ENCODE data around the gene FAXC.
"Not testable (repeated sequence)": the region's sequence is repeated elsewhere in the genome, so short reads cannot be mapped to it uniquely, and the experiment has no call there.

The FAXC gene

DNA sequence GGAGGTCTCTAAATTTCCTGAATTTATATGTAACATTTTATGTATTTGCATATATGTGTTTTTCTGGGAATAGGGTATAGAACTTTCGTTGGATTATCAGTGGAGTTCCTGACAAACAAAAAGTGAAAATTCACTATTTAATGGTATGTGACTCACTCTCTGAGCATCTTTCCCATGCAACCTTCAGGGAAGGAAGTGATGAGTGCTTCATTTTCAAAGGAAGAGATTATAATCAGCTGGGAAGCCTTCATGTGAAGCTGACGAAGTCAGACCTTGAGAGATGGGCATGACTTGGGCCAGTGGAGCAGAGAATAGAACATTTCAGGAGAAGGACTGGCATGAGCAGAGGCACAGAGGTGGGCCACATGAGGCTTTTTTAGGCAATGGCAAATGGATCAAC lies 72.7 kb downstream of the FAXC start:
- Histone ChIP-seq H3K36me3 (ENCODE audit: insufficient read depth, low read length) (no peaks in the 10 kb centered on the region), H3K4me1 (ENCODE audit: insufficient read depth, low read length) (no peaks in the 10 kb centered on the region), H3K9ac (ENCODE audit: low read length) (no peak overlapping the region), H3K4me3 (ENCODE audit: low read depth in 1 of 2, low read length in 2 of 2) (no peak overlapping the region), H3K27me3 (ENCODE audit: control insufficient read depth in 1 of 2, insufficient read depth in 2 of 2, low read length in 2 of 2) (no peaks in the 10 kb centered on the region), H3K9me3 (ENCODE audit: low read length) (no peaks in the 10 kb centered on the region), H3K27ac (ENCODE audit: low read depth, low read length) (no peak overlapping the region)

DNA sequence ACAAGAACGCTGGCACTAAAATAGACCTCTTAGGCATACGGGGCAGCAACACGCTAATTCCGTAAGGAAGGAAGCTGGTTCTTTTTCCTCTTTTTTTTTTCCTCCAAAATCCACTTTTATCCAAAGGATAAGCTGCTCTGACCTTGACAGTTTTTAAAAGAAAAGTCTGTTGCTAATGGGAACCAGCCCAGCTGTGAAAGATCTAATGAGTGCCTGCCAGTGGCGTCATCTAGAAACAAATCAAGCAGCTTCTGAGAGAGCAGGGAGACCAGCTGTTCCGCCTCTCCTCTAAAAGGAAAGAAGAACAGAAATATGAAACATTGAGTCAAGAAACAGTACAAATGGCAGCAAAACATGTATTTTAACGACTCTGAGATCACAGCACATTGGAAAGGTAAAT lies 78.6 kb downstream of the FAXC start:
- Histone ChIP-seq H3K36me3 (ENCODE audit: insufficient read depth, low read length) (no peaks in the 10 kb centered on the region), H3K4me3 (ENCODE audit: low read depth in 1 of 2, low read length in 2 of 2) (no peak overlapping the region), H3K27ac (ENCODE audit: low read depth, low read length) (no peak overlapping the region), H3K9me3 (ENCODE audit: low read length) (no peaks in the 10 kb centered on the region), H3K4me1 (ENCODE audit: insufficient read depth, low read length) (no peaks in the 10 kb centered on the region), H3K27me3 (ENCODE audit: control insufficient read depth in 1 of 2, insufficient read depth in 2 of 2, low read length in 2 of 2) (no peaks in the 10 kb centered on the region), H3K9ac (ENCODE audit: low read length) (no peak overlapping the region)

DNA sequence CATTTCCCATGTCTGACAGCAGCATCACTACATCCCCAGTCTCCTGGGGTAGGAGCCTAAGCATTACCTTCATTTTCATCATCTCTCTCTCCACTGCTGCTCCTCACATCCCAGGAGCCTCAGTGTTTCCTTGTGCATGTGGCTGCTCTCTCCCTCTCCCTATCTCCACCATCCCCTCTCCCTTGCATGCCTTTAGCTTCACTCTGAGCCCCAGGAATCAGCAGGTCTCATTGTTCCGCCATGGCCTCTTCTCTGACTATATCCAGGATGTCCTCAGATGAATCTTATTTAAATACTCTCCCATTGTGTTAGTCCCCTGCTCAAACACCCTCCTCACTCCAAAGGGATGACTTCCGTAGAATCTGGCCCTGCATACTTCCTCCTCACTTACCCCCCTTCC lies 79.4 kb downstream of the FAXC start:
- H3K36me3 ChIP-seq (ENCODE audit: insufficient read depth, low read length), result no peaks in the 10 kb centered on the region
- no peaks in the 10 kb centered on the region for H3K27me3 ChIP-seq (ENCODE audit: control insufficient read depth in 1 of 2, insufficient read depth in 2 of 2, low read length in 2 of 2)
- no peaks in the 10 kb centered on the region for H3K9me3 ChIP-seq (ENCODE audit: low read length)
- H3K4me1 ChIP-seq (ENCODE audit: insufficient read depth, low read length), result no peaks in the 10 kb centered on the region
- no peak overlapping the region for H3K27ac ChIP-seq (ENCODE audit: low read depth, low read length)
- no peak overlapping the region for H3K9ac ChIP-seq (ENCODE audit: low read length)
- no peak overlapping the region for H3K4me3 ChIP-seq (ENCODE audit: low read depth in 1 of 2, low read length in 2 of 2)

DNA sequence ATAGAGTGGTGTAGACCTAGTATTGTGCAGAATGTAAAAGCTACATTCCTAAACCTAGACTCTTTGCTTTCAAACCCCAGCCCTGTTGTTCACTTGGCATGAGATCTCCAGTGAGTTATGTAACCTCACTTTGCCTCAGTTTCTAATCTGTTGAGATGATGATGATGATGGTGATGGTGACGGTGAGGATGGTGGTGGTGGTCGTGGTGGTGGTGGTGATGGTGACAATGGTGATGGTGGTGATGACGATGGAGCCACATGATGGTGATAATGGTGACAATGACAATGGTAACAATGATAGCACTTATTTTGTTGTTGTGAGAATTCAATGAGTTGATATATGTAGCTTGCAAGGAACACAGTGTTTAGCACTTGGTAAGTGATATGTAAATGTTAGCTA lies 80.3 kb downstream of the FAXC start:
- no peak overlapping the region for H3K9ac ChIP-seq (ENCODE audit: low read length)
- H3K9me3 ChIP-seq (ENCODE audit: low read length), result no peaks in the 10 kb centered on the region
- no peaks in the 10 kb centered on the region for H3K27me3 ChIP-seq (ENCODE audit: control insufficient read depth in 1 of 2, insufficient read depth in 2 of 2, low read length in 2 of 2)
- H3K27ac ChIP-seq (ENCODE audit: low read depth, low read length), result no peak overlapping the region
- no peaks in the 10 kb centered on the region for H3K36me3 ChIP-seq (ENCODE audit: insufficient read depth, low read length)
- H3K4me1 ChIP-seq (ENCODE audit: insufficient read depth, low read length), result no peaks in the 10 kb centered on the region
- H3K4me3 ChIP-seq (ENCODE audit: low read depth in 1 of 2, low read length in 2 of 2), result no peak overlapping the region

DNA sequence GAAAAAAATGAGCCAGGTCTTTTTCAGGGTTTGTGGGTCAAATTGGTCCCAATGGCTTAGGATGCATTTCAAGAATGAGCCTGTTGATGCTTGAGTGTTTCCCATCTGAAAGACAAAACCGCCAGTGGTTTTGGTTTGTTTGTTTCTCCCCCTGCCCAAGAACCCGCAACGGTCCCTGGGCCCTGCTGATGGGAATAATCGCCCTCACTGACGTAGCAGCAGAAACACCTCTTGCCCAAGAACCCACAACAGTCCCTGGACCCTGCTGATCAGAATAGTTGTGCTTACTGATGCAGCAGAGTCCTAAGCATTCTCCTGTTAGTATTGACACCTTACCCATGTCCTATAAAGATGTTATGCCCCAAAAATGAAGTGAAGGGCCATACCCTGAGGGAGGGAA lies 82.5 kb downstream of the FAXC start:
- not testable (repeated sequence) for H3K9me3 ChIP-seq (ENCODE audit: low read length); H3K27ac ChIP-seq (ENCODE audit: low read depth, low read length); H3K4me3 ChIP-seq (ENCODE audit: low read depth in 1 of 2, low read length in 2 of 2); H3K36me3 ChIP-seq (ENCODE audit: insufficient read depth, low read length); H3K4me1 ChIP-seq (ENCODE audit: insufficient read depth, low read length); H3K27me3 ChIP-seq (ENCODE audit: control insufficient read depth in 1 of 2, insufficient read depth in 2 of 2, low read length in 2 of 2); H3K9ac ChIP-seq (ENCODE audit: low read length)

DNA sequence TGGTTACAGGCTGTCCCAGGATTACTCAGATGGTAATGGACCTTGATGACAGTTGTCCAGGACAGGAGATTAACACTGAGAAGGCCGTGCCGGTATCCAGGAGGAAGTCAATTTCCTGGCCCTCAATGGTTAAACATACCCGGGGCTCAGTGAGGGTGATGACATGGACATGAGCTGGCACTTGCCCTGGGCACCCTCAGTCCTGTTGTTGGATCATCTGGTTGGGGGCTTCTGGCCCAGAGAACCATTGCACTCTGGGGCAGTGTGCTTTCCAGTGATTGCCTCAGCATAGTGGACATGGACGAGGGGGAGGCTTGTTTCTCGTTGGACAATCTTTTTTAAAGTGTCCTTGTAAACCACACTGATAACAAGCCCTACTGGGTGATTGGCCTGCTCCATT lies 84.0 kb downstream of the FAXC start:
- H3K9ac ChIP-seq (ENCODE audit: low read length); H3K27me3 ChIP-seq (ENCODE audit: control insufficient read depth in 1 of 2, insufficient read depth in 2 of 2, low read length in 2 of 2); H3K36me3 ChIP-seq (ENCODE audit: insufficient read depth, low read length); H3K27ac ChIP-seq (ENCODE audit: low read depth, low read length); H3K4me3 ChIP-seq (ENCODE audit: low read depth in 1 of 2, low read length in 2 of 2); H3K4me1 ChIP-seq (ENCODE audit: insufficient read depth, low read length); H3K9me3 ChIP-seq (ENCODE audit: low read length): not testable (repeated sequence)

DNA sequence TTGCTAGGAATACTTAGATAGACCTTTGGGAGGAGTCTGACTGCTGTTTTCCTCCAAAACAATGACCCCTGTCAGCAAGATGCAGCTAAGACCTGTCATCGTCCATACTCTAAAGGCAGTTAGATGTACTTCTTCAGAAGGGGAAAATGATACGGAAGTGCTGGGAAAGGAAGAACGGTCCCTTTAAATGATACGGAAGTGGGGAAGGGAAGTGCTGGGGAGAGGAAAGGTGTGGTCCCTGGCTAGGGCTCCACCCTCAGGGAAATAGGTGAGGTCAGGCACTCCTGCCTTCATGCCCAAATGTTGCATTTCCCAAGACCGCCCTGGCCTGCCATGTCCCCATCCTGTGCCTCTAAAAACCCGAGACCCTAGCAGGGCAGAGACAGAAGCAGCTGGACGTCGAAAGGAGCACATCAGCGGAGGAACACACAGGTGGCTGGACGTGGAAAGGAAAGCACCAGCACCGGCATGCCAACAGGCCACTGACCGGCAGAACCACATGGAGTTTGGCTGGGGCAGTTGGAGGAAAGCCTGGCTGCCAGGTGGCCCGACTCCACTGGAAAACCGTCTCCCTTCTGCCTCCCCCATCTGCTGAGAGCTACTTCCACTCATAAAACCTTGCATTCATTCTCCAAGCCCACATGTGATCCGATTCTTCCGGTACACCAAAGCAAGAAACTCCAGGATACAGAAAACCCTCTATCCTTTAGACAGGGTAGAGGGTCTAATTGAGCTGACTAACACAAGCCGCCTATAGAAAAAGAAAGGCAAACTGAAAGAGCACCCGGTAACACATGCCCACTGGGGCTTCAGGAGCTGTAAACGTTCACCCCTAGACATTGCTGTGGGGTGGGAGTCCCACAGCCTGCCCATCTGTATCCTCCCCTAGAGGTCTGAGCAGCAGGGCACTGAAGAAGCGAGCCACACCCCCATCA lies 94.6 kb downstream of the FAXC start:
- Histone ChIP-seq H3K36me3 (ENCODE audit: insufficient read depth, low read length) (no peaks in the 10 kb centered on the region), H3K4me3 (ENCODE audit: low read depth in 1 of 2, low read length in 2 of 2) (no peak overlapping the region), H3K9ac (ENCODE audit: low read length) (no peak overlapping the region), H3K4me1 (ENCODE audit: insufficient read depth, low read length) (no peaks in the 10 kb centered on the region), H3K27me3 (ENCODE audit: control insufficient read depth in 1 of 2, insufficient read depth in 2 of 2, low read length in 2 of 2) (no peaks in the 10 kb centered on the region), H3K27ac (ENCODE audit: low read depth, low read length) (no peak overlapping the region), H3K9me3 (ENCODE audit: low read length) (no peaks in the 10 kb centered on the region)

DNA sequence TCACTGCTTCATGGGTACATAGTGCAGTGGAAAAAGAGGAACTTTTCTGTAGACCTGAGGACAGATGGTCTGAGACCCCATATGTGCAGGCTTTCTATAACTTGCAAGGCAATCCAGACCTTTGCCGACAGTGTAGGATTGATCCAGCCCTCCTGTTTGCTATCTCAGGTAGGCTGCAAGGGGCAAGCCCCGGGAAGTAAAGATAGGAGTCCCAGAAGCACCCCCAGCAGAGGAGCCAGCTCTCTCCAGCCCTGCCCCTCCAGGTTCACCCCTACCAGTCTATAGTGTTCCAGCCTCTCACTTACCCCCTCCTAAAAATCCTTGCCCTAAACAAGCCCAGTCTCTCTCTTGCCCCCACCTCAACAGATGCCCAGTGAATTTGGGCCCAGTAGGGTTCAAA lies 96.2 kb downstream of the FAXC start:
- H3K36me3 ChIP-seq (ENCODE audit: insufficient read depth, low read length), result no peaks in the 10 kb centered on the region
- H3K9ac ChIP-seq (ENCODE audit: low read length), result no peak overlapping the region
- no peaks in the 10 kb centered on the region for H3K9me3 ChIP-seq (ENCODE audit: low read length)
- no peak overlapping the region for H3K27ac ChIP-seq (ENCODE audit: low read depth, low read length)
- H3K27me3 ChIP-seq (ENCODE audit: control insufficient read depth in 1 of 2, insufficient read depth in 2 of 2, low read length in 2 of 2), result no peaks in the 10 kb centered on the region
- H3K4me3 ChIP-seq (ENCODE audit: low read depth in 1 of 2, low read length in 2 of 2), result no peak overlapping the region
- no peaks in the 10 kb centered on the region for H3K4me1 ChIP-seq (ENCODE audit: insufficient read depth, low read length)

DNA sequence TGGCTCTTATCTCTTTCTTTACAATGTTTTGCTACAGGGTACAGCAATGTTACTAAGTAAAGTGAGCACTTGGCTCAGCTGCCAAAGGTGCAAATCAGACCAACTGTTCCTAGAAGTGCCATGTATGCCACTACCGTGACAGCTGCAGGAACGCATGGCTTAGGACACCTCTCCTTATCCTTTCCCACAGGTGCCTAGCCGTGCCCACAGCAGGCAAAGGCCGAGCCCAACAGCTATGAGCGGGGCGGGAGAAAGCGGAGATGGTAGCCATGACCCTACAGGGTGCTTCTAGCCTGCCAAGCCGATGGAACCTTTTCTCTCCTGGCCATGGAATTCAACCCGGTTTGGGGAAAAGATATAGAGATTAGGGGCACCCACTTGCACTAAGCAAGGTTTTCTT lies 97.1 kb downstream of the FAXC start:
- Histone ChIP-seq H3K27ac (ENCODE audit: low read depth, low read length) (no peak overlapping the region), H3K4me3 (ENCODE audit: low read depth in 1 of 2, low read length in 2 of 2) (no peak overlapping the region), H3K36me3 (ENCODE audit: insufficient read depth, low read length) (no peaks in the 10 kb centered on the region), H3K27me3 (ENCODE audit: control insufficient read depth in 1 of 2, insufficient read depth in 2 of 2, low read length in 2 of 2) (no peaks in the 10 kb centered on the region), H3K9ac (ENCODE audit: low read length) (no peak overlapping the region), H3K4me1 (ENCODE audit: insufficient read depth, low read length) (no peaks in the 10 kb centered on the region), H3K9me3 (ENCODE audit: low read length) (no peaks in the 10 kb centered on the region)

DNA sequence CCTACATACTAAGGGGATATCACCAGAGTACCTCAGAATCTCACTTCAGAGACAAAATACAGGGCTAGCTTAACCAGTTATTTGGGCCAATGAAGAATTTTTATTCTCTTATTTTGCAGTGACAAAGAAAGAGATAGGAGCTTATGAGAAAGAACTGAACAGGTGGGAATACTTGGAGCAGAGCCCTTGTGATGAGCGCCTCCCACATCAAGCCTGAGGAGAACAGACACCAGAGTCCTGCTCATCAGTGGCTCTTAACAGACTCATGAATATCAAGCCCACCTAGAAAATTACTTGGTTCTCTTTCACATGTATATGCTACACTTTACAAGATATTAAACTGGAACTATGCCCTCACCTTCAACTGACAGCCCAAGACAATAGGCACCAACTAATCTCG lies 99.0 kb downstream of the FAXC start:
- Histone ChIP-seq H3K36me3 (ENCODE audit: insufficient read depth, low read length) (no peaks in the 10 kb centered on the region), H3K9ac (ENCODE audit: low read length) (no peak overlapping the region), H3K4me1 (ENCODE audit: insufficient read depth, low read length) (no peaks in the 10 kb centered on the region), H3K27me3 (ENCODE audit: control insufficient read depth in 1 of 2, insufficient read depth in 2 of 2, low read length in 2 of 2) (no peaks in the 10 kb centered on the region), H3K9me3 (ENCODE audit: low read length) (no peaks in the 10 kb centered on the region), H3K27ac (ENCODE audit: low read depth, low read length) (no peak overlapping the region), H3K4me3 (ENCODE audit: low read depth in 1 of 2, low read length in 2 of 2) (no peak overlapping the region)

DNA sequence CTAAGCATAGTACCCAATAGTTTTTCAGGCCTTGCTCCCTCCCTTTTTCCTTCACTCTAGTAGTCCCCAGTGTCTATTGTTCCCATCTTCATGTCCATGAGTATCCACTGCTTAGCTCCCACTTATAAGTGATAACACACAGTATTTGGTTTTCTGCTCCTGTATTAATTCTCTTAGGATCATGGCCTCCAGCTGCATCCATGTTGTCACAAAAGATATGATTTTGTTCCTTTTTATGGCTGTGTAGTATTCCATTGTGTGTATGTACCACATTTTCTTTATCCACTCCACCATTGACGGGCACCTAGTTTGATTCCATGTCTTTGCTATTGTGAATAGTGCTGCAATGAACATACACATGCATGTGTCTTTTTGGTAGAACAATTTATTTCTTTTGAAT lies 102.9 kb downstream of the FAXC start:
- H3K9ac ChIP-seq (ENCODE audit: low read length), result no peak overlapping the region
- H3K27ac ChIP-seq (ENCODE audit: low read depth, low read length), result no peak overlapping the region
- H3K27me3 ChIP-seq (ENCODE audit: control insufficient read depth in 1 of 2, insufficient read depth in 2 of 2, low read length in 2 of 2), result no peaks in the 10 kb centered on the region
- no peaks in the 10 kb centered on the region for H3K36me3 ChIP-seq (ENCODE audit: insufficient read depth, low read length)
- H3K4me3 ChIP-seq (ENCODE audit: low read depth in 1 of 2, low read length in 2 of 2), result no peak overlapping the region
- no peaks in the 10 kb centered on the region for H3K9me3 ChIP-seq (ENCODE audit: low read length)
- H3K4me1 ChIP-seq (ENCODE audit: insufficient read depth, low read length), result no peaks in the 10 kb centered on the region

DNA sequence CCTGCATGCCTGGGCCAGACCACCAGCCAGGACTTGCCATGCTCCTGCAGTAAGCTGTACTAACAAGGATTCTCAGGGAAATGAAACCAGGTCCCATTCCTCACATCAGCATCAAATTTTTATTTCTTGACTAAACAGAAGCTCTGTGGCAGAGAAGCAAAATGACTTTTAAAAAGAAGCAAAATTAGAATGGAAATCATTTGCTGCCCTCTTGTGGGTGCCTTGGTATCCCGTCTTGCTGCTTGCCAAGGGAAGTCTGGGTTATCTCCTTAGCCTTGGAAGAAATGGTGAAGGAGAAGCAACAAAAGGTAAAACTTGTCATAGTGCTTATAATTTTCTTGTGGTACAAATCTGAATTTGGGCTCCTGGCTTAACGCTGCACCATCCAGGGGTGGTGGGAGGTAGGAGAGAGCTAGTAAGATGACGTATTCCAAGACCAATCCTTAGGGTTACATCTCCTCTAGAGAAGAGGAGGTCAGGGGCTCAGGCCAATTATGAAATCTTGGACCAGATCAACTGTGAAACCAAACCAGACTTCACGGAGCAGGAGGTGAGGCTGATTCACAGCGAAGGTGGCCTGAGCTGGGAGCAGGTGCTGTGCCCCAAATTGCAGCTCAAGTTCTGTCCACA lies 107.5 kb downstream of the FAXC start:
- Histone ChIP-seq H3K4me3 (ENCODE audit: low read depth in 1 of 2, low read length in 2 of 2) (no peak overlapping the region), H3K4me1 (ENCODE audit: insufficient read depth, low read length) (no peaks in the 10 kb centered on the region), H3K9ac (ENCODE audit: low read length) (no peak overlapping the region), H3K27ac (ENCODE audit: low read depth, low read length) (no peak overlapping the region), H3K36me3 (ENCODE audit: insufficient read depth, low read length) (no peaks in the 10 kb centered on the region), H3K9me3 (ENCODE audit: low read length) (no peaks in the 10 kb centered on the region), H3K27me3 (ENCODE audit: control insufficient read depth in 1 of 2, insufficient read depth in 2 of 2, low read length in 2 of 2) (no peaks in the 10 kb centered on the region)

All from muscle layer of colon (tissue), 2 donors.